RWPE1 (cell line): ENCODE data around the gene JAK1.

Source experiments
- CTCF ChIA-PET: fragments of 350-600 bp; sonication (Branson Sonifier 250); formaldehyde crosslinking; extraction: SDS; loops from one replicate; lab custom pipeline; 2021; lab: Yijun Ruan, JAX
- POLR2A ChIA-PET: fragments of 400-600 bp; formaldehyde crosslinking; extraction: SDS; loops from one replicate; lab custom pipeline; 2020; ENCODE audit warnings: antibody characterized with exemption; ENCODE audit not compliant: low non-redundant PET; lab: Yijun Ruan, JAX
- DNase-seq: peaks from one replicate; pipeline ENCODE4 v3.0.0; 2012; ENCODE audit warnings: low spot score
- H3K27ac ChIP-seq: fragments of 450-650 bp; 2 replicates; pipeline ENCODE4 v1.5.1; 2017
- CTCF ChIP-seq: fragments of 450-650 bp; conservative IDR thresholded peaks from 2 replicates; pipeline ENCODE4 v1.5.1; 2017; ENCODE audit warnings: low read depth, mild to moderate bottlenecking

JAK1 gene

GRCh38 chr1:64912191-64912590 lies 54.2 kb downstream of the JAK1 start:
- DNase-seq, result no peak
- no peak for TF ChIP-seq CTCF
- no peak overlapping the region for H3K27ac ChIP-seq
- CTCF ChIA-PET, result no interaction called here
- POLR2A ChIA-PET, result no interaction called here

- no peak for DNase-seq
- TF ChIP-seq CTCF, result no peak
- ChIA-PET CTCF (no interaction called here), POLR2A (no interaction called here)
- no peak overlapping the region for H3K27ac ChIP-seq
These were observed 55.0 kb downstream of the JAK1 start for GRCh38 chr1:64911326-64911725.

GRCh38 chr1:64909031-64909430 lies 57.3 kb downstream of the JAK1 start:
- no peak overlapping the region for H3K27ac ChIP-seq
- no peak for TF ChIP-seq CTCF
- POLR2A ChIA-PET, result no interaction called here

GRCh38 chr1:64908575-64908974 lies 57.8 kb downstream of the JAK1 start:
- H3K27ac ChIP-seq, result no peak overlapping the region
- ChIA-PET CTCF (no interaction called here), POLR2A (no interaction called here)
- no peak for DNase-seq
- no peak for TF ChIP-seq CTCF

More at GRCh38 chr1:64909031-64909430, 57.3 kb downstream of the JAK1 start:
- CTCF ChIA-PET, result no interaction called here
- DNase-seq, result no peak

- TF ChIP-seq CTCF, result no peak
- no peak overlapping the region for H3K27ac ChIP-seq
- no peak for DNase-seq
- CTCF ChIA-PET, result no interaction called here
- POLR2A ChIA-PET, result no interaction called here
These were observed 59.9 kb downstream of the JAK1 start for GRCh38 chr1:64906447-64906846.

- DNase-seq, result no peak
- H3K27ac ChIP-seq, result no peak overlapping the region
- POLR2A ChIA-PET, result no interaction called here
- TF ChIP-seq CTCF, result no peak
- CTCF ChIA-PET, result interaction anchor here (0.5 kb wide), 1 partner anchor 94 kb away, joined by 3 read pairs; no protein-coding TSS in a partner anchor
These were observed 62.8 kb downstream of the JAK1 start for GRCh38 chr1:64903593-64903992.

GRCh38 chr1:64901663-64902062 lies 64.7 kb downstream of the JAK1 start:
- DNase-seq, result no peak
- ChIA-PET POLR2A (no interaction called here), CTCF (no interaction called here)
- no peak for TF ChIP-seq CTCF
- H3K27ac ChIP-seq, result no peak overlapping the region
